Subcutaneous adipose tissue (tissue), 4 donors: ENCODE data around the gene RO60. TPM values are rescaled to one million over a fixed set of nuclear protein-coding genes. Genes with fewer than 3 reads are reported as not detected.

Source experiments
- CTCF ChIP-seq: fragments of 450-650 bp; IDR thresholded peaks from one replicate; pipeline ENCODE4 v1.5.1; 2016; ENCODE audit warnings: low read depth, mild to moderate bottlenecking, control low read depth, antibody characterized with exemption, moderate library complexity
- small RNA-seq: library from RNA; depleted of rRNA; stranded (forward); fragments of <200 nt; gene quantifications from one replicate; pipeline ENCODE3, GENCODE V24; 2016
- total RNA-seq, 4 donors: library from RNA; depleted of rRNA; stranded (reverse); fragments of >200 nt; gene quantifications; one replicate each; pipeline ENCODE4 v1.1.0, GENCODE V29; 2016

The RO60 gene
- total RNA-seq, 4 donors from 2014 or later, result 65.1 to 120 (median 92.4) TPM

GRCh38 chr1:193103759-193104501, 44.5 kb downstream of the RO60 start:
- TF ChIP-seq CTCF, result no peak

- TF ChIP-seq CTCF, result no peak
Observed at GRCh38 chr1:193104502-193104906, 45.1 kb downstream of the RO60 start.

GRCh38 chr1:193104907-193105820, 45.8 kb downstream of the RO60 start, which contains the start of gene GLRX2:
Gene GLRX2, minus strand, starts transcription at chr1:193105414. Its CDS starts 32 bp downstream, at chr1:193105382.
- no peak for TF ChIP-seq CTCF

- TF ChIP-seq CTCF, result no peak
Observed at GRCh38 chr1:193105821-193106177, 46.4 kb downstream of the RO60 start.

GRCh38 chr1:193108471-193108870, 49.1 kb downstream of the RO60 start:
- TF ChIP-seq CTCF, result no peak

Small RNA genes lying within 50 kb of the gene (small RNA-seq; reads per million reads assigned to genes)
- gene SCARNA18B, result not detected

Other genes starting within 250 kb of the RO60 start
- 10 to 100 TPM; 29.2 to 42.6 (median 34.0) TPM for gene UCHL5, start 252 bp upstream of the RO60 start, total RNA-seq
- gene GLRX2, start 45.8 kb downstream of the RO60 start, total RNA-seq, result 10 to 100 TPM in 1 of 4 donors, 1 to 10 TPM in 3; 7.7 to 20.2 (median 8.5) TPM
- 10 to 100 TPM; 35.2 to 74.8 (median 41.8) TPM for gene CDC73, start 62.4 kb downstream of the RO60 start, total RNA-seq
- gene B3GALT2, start 127.0 kb downstream of the RO60 start, total RNA-seq, result under 1 TPM in 3 of 4 donors, not detected in 1; 0.17 to 0.65 (median 0.22) TPM